GM18511 (cell line): ENCODE measurements around the gene CNTN5.

ENCODE experiments used
- ATAC-seq: cut with Tn5 transposase; IDR thresholded peaks from one replicate; pipeline ENCODE4 v1.9.1; 2021; ENCODE audit warnings: mild to moderate bottlenecking, moderate library complexity; ENCODE audit not compliant: unreplicated experiment

The CNTN5 gene

DNA sequence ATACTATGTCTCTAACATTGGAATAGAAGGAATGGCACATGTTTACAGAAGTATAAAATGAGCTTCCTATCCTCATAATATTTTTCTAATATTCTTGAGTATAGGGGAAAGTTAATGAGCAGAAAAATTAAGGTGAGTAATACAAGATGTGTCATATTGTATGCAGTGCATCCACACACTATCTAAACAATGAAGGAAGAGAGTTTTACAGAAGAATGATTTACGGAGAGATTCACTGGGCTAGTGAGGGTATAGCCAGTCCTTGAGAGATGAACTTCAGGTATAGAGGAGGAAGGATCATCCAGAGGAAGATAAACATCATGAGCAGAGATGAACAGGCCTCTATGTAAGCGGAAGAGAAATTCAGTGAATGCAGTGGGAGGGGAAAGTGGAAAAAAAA, 569.0 kb downstream of the CNTN5 start:
- no peak for ATAC-seq

DNA sequence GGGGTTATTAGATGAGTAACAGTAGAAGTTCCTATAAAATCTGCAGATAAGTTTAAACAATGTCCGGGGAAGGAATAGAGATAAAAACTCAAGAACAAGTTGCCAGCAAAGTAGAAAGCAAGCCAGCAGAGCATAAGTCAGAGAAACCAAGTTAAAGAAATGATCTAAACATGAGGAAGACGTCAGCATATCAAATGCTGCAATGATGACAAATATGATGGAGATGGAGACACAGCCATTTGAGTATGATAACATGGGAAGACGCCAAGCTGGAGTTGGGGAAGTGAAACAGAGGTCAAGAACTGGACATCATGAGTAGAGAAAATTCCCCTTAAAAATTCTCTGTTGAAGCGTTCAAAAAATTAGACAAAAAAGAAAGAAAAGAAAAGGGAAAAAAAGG, 571.5 kb downstream of the CNTN5 start:
- ATAC-seq: no peak

DNA sequence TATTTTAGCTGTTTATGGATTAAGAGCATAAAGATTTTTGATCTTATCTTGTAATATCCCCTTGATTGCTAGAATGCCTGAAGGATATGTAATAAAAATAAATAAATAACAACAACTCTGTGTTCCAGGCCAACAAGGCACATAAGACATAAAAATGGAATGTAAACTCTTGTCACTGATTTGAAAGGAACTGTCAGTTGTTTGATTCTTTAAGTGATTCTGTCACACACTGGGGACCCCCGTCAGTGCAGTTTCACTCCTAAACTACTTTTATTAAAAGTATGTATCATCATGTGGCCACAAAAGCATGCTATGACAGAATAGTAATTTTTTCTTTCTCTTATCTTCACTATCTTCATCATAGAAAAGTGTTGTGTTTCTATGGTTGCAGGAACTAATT, 572.4 kb downstream of the CNTN5 start:
- no peak for ATAC-seq

DNA sequence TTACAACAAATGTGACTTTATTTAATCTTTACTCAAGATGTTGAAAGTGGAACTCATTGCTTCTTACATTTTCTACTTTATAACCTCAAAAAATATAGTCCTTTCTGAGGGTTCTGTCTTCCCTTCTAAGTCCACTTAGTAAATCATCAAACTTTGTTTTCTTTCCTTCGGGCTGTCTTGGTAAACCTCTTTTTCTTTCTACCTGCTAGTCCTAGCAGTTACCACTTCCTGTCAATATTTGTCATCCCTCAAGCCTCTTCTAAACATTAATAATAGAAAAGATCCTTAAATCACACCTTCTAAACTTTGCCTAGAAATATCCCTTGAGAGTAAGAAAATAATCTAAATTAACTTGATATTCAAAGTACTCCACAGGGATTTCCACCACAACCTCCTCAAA, 580.4 kb downstream of the CNTN5 start:
- no peak for ATAC-seq

DNA sequence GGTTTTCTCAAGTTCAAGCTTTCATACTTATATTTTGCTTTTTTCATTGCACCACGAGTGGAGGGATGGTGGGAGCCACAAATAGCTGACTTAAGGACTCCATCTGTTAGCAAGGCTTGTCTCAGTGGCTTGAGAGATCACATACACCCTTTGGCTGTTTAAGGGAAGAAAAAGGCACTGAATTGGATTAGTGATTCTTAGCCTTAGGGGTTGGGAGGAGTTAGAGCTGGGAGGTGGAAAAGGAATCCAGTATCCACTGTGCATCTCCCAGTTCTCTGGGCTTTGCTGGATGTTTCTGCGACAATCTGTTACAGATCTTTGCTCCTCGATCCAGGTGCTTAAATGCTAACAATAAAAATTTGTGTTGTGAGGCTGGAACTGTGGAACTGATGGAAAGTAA, 593.6 kb downstream of the CNTN5 start:
- ATAC-seq: no peak

DNA sequence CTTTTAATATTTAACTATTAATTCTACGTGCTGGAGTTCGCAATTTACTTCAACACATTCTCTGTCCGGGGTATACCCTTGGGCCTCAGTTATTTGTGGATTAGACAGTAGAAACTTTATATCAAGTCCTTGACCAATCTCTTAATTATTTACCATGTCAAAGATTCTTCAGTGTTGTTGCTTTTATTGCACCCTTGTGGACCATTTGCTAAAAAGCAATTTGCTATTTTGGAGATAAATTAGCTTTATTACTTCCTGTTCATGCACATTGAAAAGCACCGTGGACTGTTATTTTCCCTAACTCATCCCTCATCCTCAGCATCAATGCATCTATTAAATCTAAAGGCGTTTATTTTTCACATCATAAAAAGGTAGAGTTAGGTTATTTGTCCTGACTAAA, 609.9 kb downstream of the CNTN5 start:
- no peak for ATAC-seq

DNA sequence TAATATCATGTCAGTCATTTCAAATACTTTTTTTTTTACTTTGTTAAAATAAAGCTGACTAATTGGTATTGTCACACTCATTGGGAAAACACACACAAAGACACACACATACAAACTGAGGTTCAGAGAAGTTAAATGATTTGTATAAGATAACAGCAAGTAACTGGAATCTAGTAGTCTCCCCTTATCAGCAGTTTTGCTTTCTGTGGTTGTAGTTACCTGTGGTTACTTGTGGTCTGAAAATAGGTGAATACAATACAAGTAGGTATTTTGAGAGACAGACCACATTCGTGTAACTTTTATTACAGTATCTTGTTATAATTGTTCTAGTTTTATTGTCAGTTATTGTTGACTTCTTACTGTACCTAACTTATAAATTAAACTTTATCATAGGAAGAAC, 610.9 kb downstream of the CNTN5 start:
- ATAC-seq: no peak

DNA sequence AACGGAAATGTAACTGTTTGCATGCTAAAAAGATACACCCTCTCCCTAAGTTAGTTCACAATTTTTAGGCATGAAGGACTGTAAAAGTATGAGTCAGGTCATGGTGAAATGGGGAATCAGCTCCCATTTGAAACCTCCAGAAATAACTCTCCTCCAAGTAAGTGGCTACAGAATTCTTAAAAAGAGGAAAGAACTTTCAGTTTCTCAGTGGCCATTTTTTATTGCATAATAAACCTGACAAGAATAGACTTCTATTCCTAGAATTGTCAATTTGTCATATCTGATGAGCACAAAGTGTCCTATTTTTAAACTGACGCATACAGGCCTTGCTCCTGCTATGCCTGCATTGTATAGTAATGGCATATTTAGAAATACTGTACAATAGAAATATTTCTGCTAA, 612.2 kb downstream of the CNTN5 start:
- no peak for ATAC-seq

DNA sequence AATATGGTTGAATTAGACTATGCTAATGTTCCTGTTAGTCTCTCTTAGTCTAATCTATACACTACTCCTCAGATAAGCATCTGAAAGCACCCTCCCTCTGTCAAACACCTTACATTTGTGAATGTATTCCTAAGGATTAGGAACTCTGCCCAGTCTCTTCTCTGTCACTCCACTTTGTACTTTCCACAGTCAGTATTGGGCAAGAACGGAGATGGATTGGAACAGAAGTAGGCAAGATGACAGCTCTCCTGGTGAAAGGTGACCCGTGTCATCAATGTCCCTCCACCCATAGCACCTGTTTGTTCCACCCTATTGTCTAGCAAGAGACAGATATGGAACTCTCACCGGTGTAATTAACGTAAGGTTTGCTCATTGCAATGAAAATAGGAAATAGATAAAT, 613.8 kb downstream of the CNTN5 start:
- ATAC-seq: no peak

DNA sequence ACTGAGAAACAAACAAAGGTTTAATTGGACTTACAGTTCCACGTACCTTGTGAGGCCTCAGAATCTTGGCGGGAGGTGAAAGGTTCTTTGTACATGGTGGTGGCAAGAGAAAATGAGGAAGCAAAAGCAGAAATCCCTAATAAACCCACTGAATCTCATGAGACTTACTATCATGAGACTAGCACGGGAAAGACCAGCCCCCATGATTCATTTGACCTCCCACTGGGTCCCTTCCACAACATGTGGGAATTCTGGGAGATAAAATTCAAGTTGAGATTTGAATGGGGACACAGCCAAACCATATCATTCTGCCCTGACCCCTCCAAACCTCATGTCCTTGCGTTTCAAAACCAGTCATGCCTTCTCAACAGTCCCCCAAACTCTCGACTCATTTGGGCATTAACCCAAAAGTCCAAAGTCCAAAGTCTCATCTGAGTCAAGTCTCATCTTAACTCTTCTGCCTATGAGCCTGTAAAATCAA, 617.4 kb downstream of the CNTN5 start:
- peak; percentile 54 for ATAC-seq

DNA sequence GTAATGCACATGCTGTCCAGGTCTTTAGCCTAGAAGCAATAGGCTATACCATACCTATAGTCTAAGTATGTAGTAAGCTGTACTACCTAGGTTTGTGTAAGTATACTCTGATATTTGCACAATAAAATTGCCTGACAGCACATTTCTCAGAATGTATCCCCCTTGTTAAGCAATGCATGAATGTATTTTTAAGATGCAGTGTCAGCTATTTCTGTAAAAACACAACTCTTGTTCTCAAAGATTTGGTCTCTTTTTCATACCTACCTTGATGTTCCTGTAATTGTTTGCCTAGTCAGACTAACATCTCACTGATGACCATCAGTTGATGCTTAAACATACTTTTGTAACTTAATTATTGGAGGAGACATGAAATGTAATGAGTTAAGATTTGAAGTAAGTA, 619.9 kb downstream of the CNTN5 start:
- no peak for ATAC-seq

DNA sequence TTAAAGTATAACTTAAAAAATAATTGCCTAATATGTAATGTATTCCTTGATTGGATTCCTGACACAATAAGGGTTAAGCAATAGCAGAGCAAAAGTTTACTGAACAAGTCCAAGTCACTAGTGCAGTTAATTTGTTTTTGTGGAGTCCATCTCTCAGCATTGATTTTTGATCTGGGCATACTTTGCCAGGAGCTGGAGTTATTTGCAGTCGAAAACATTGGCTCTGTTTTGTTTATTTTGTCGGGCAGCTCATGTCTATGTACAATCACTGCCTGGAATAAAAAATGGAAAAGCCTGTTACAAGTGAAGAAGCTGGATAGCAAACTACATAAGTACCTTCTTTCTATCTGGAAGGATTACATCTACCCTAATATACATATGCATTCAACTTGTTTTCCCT, 625.2 kb downstream of the CNTN5 start:
- no peak for ATAC-seq

DNA sequence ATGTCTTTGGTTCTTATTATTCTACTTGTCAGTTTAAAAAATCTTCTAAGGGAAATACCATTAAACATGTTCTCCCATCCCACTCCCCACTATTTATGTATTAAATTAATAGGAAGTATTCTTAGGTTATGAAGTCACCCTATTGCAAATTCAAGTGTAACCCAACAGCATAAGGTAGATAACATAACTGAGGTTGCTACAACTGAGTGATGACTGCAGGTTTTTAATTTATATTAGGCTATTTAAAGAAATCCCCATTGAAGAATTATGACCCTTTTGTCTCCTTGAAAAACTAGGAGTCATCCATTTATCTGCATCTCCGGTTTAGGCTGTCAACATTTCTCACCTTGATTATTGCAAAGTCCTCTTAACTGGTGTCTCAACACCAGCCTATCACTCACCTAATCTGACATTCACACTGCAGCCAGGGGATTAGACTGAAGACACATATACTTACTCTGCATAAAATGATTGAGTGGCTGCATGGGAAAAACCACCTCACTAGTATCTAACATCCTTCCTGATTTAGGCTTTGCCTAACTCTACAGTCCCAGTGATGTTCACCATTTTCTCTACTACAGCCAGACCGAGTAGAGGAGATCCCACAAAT, 649.4 kb downstream of the CNTN5 start:
- ATAC-seq: no peak

DNA sequence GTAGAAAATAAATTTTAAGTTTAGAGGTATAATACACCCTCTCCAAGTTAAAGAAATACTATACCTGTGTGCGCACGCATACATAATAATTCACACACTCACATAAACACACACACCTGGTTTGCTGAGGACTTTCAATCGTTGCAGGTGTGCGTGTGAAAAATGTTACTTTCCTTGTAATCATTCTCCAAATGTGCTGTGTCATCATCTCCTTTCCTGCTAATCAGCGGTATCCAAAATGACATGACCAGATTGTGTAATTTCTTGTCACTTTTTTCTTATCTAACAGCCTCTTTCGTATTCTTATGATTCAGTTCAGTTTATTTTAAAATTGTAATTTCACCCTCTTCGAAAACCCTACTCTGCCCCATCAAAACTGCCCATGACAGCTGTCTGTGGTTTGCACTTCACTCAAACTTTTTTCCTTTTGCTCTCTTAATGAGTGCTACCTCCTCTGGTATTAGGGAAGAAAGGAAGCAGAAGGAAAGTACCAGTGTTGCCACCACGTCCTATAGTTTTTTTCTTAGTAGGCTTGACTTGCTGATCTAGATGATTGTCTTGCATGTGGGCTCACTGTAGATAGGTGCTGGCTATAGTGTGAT, 651.2 kb downstream of the CNTN5 start:
- ATAC-seq: peak; percentile 54

DNA sequence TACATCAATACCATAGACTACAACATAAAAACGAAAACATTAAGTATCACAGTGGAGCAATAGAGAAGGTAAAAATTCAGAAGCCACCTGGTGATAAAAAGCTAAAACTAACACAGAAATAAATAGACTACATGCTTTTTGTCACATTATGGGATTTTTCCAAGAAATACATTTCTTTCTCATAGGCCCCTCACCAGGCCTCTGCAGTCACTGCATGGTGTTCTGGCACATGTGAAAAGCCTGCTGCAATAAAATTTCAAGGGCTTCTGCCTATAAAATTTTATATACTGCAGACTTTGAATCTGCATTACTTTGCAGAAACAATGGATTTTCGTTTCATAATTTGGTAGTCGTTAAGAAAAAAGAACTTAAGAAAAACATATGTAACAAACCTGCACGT, 655.5 kb downstream of the CNTN5 start:
- ATAC-seq: no peak

DNA sequence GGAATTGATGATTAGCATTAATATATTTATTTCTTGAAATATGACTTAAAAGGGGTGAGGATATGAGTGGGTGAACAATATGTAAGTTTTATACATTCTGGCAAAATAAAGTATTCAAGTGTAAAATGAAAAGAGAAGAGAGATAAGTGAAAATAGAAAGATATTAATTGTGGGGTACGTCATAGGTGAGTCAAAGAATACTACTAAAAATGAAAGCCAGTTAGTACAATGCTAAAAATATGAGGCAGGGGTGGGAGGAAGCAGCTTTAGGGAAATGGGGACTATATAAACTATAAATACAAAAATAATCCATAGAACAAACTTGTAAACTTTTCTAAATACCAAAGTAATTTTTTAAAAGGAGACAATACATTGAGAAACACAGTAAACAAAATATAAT, 661.4 kb downstream of the CNTN5 start:
- ATAC-seq: peak; percentile 62

DNA sequence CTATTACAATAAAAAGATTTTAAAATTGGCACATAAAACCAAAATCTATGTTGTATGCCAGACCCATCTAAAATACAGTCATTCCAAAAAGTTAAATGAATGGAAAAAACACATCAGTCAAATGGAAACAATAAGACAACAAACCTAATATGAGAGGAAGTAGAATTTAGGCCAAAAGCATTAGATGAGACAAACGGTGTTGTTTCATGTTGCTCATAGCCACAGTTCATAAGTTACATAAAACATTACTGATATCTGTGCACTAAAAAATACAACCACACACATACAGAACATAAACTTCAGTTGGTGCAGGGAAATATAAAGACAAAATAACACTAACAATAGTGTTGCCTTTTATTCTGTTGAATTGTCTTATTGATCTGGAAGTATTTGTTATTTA, 661.9 kb downstream of the CNTN5 start:
- peak; percentile 63 for ATAC-seq

DNA sequence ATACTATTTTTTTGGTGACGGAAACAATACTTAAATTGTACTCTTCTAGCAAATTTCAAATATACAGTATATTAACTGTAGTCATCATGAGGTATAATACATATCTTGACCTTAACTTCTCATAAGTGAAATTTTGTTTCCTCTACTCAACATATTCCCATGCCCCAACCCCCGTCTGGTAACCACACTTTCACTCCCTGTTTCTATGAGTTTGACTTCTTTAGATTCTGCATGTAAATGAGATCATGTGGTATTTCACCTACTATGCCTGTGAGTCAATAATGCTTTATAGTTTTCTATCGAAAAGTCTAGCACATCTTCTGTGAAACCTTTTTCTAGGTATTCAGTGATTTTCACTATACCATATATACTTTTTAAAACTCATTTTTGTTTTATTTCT, 663.2 kb downstream of the CNTN5 start:
- ATAC-seq: peak; percentile 75

DNA sequence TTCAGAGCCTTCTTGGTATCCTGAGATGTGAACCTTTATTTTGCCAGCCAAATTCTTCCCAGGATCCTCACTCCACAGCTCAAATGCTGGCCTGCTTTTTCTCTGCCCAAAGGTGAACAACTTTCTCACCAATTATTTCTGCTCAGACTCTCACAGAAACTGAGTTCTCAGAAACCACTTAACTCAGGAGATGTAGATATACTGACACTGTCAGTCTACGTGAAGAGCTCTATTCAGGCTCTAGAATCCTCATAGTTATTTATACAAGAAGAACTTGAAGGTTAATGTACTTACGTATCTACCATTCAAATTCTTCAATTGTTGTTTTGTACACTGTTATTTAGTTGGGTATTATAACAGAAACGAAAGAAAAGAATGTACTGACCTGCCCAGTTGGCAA, 666.1 kb downstream of the CNTN5 start:
- no peak for ATAC-seq

DNA sequence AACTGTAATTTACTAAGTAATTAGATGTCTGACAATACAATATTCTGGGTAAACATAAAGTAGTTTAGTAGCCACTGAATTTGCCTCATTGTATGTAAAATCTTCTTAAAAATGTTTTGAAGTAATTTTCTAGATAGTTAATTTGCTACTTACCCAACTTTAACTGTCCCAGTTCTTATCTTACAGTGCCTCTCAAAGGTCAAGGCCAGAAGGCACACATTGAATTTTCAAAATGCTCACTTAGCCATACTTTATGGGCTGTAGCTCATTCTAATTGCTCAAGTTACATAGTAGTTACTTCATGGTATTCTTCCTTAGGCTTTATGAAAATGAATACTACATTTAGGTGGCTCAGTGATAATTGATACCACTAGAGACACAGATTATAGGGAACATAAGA, 666.6 kb downstream of the CNTN5 start:
- ATAC-seq: no peak

DNA sequence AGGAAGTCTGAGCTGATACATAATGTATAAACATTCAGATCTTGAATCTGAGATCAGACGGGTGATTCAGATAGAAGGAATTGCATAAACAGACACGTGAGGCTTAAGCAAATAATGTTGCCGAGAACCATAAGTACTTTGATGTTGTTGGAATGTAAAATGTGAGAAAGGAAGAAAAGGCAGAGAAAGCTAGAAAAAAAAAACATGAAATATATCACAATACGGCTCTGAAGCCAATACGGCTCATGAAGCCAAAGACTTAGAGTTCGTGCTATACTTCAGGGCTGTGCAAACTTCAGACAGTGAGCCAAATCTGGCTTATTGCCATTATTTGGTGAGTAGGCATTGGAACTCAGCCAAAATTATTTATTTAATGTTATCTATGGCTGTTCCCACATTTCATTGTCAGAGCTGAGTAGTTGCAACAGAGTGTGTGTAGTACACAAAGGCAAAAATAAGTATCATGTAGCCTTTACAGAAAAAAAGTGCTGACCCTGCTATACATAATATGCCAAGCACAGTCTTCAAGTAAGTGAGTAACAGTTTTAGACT, 673.3 kb downstream of the CNTN5 start:
- ATAC-seq: no peak

DNA sequence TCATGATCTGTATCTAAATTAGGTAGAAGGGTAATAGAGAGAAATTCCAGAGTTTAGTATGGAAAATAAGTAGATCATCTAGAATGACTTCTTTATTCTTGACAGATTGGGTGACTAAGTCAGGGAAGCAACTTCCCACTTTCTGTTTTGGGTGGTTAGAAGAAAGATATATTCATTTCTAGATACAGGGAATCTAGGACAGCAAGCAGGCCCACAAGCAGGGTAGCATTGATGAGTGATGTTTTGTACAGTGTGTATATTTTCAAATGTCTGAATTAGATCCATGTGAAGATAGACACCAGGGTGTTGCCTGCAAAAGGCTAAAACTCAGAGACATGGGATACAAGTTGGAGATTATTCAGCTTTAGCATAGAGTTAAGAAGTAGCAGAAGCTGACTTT, 674.4 kb downstream of the CNTN5 start:
- ATAC-seq: no peak

DNA sequence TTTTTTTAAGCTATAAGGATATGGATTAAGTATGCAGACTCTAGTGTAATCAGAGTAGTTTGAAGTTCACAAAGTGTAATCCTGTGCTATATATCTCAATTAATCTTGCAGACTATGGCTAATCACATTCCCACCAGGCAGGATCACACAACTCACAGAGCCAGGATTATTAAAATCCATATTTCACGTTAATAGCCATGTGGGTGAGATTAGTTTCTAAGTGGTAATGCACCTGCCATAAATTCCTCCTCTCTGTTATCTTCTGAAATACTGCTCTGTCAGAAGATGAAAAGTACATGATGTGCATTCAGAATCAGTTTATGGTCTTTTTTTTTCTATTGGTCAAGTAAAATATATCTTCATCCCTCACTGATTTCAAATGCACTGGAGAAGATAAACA, 686.1 kb downstream of the CNTN5 start:
- ATAC-seq: no peak
